GM18498 (cell line): Measurements from ENCODE around the gene YJEFN3.

Experiments
- ATAC-seq: cut with Tn5 transposase; IDR thresholded peaks from one replicate; pipeline ENCODE4 v1.9.1; 2021; ENCODE audit warnings: mild to moderate bottlenecking, moderate library complexity; ENCODE audit not compliant: unreplicated experiment

The YJEFN3 gene

DNA sequence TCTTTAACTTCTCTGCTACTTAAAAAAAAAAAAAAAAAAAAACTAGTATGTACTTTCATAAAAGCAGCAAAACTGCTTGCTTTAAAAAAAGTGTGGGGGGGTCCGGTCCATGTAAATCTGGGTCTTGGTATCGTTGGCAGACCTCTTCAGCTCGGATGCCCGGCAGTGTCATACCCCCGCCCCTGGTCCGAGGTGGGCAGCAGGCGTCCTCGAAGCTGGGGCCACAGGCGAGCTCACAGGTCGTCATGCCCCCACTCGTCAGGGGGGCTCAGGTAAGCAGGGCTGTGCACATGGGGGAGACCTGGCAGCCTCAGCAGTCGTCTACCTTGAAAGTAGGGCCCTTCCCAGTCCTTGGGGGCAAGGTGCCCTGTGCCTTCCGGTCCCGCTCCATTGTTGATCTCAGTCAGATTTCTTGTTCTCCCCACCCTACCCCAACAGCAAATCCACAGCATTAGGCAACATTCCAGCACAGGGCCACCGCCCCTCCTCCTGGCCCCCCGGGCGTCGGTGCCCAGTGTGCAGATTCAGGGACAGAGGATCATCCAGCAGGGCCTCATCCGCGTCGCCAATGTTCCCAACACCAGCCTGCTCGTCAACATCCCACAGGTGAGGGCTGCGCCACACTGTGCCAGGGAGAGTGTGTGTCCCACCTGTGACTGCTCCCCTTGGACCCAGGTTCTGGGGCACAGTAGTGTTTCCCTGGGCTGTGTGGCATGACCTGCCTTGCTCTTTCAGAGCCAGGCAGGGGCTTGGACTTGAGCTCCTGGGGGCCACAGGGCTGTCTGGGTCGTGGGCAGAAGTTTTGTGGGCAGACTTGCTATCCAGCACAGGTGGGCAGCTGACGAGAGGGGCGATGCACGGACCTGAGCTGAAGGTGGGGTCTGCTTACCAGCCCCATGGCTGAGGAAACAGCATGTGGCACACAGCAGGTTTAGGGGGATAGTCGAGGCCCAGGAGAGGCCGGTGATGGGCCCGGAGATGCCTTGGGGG is 32.8 kb upstream of the YJEFN3 start:
- no peak for ATAC-seq

DNA sequence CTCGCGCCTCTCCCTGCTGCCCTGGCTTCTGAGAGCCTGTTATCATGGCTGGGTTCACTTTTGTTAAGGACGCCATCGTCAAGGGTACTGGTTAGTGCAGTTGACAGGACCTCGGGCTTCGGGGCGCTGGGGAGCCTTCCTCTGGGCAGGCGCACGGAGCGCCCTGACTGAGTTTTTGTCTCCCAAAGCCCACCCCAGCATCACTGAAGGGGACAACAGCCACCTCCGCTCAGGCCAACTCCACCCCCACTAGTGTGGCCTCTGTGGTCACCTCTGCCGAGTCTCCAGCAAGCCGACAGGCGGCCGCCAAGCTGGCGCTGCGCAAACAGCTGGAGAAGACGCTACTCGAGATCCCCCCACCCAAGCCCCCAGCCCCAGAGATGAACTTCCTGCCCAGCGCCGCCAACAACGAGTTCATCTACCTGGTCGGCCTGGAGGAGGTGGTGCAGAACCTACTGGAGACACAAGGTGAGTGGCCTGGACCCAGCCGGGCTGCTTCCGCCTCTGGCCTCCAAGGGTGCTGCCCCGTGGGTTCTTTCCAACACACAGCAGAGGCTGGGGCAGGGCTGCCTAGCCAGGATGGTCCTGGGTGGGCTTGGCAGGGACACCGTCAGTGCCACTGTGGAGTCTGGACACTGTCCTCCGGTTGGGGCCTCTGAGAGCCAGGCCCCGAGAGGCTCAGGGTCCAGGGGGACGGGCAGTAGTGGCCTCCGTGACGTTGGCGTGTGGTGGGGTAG is 30.3 kb upstream of the YJEFN3 start:
- no peak for ATAC-seq

DNA sequence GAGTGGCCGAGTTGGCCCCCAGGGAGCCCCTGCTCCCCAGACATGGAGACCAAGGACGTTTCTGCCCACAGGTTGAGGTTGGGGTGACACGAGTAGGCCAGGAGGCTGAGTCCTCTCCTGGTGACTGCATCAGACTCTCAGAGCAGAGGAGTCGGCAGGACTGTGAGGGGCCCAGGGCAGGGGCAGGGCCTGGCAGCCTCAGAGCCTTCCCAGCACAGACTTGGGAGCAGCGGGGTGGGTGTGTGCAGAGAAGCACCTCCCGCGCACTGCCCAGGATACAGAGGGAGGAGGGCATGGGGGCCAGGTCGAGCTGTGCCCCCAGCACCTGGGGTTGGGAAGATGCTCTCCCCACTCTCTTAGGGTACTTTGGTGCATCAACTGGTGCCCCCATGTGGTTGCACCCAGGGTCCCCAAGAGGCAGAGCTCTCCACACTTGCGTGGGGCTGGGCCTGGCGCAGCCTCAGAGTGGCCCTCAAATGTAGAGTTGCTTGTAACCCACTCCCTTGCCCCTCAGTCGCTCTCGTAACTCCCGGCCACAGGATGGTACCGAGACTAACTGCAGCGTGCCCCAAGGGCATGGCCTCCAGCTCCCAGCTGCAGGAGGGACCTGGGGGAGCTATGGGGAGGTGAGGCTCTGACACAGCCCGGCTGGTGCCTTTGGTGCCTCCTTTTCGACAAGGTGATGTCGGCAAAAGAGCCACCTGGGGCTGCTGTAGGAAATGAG is 29.3 kb upstream of the YJEFN3 start:
- no peak for ATAC-seq

DNA sequence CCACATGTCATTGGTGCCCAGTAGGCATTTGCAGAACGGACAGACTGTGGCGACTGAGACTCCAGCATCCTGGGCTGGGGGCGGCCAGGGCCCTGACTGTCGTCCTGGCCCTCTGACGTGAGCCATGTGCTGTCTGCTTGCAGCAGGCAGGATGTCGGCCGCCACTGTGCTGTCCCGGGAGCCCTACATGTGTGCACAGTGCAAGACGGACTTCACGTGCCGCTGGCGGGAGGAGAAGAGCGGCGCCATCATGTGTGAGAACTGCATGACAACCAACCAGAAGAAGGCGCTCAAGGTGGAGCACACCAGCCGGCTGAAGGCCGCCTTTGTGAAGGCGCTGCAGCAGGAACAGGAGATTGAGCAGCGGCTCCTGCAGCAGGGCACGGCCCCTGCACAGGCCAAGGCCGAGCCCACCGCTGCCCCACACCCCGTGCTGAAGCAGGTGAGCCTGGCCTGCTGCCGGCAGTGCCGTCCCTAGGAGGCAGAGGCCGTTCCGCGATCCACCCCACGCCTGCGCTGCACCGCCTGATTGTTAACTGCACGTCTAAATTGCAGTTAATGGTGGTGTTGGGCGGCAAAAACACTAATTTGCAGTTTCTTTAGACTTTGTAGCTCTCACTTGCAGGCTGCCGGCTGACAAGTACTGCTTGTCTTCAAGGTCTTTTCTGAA is 27.6 kb upstream of the YJEFN3 start:
- no peak for ATAC-seq

DNA sequence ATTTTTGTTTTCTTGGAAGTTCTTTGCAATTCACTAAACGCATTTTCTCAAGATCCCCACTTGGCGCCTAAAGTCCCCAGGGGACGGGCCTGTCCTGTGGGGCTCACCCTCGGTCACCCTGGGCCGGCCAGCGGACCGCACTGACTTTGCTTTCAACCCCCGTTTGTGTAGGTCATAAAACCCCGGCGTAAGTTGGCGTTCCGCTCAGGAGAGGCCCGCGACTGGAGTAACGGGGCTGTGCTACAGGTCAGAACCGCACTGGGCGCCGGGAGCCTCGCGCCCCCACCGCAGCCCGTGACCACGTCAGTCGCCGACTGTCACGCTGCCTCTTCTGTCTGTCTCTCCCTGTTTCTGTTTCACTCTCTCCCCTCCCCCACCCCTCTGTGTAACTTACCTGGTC is 26.9 kb upstream of the YJEFN3 start:
- ATAC-seq = no peak

DNA sequence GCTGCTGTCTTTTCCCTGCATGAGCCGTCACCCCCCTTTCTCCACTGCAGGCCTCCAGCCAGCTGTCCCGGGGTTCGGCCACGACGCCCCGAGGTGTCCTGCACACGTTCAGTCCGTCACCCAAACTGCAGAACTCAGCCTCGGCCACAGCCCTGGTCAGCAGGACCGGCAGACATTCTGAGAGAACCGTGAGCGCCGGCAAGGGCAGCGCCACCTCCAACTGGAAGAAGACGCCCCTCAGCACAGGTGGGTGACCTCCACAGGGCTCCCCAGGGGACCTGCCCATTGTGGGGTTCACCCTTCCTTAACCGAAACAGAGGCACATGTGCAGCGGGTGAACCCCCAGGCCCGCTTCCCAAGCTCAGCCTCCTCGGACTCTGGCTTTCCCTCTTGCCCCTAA is 26.4 kb upstream of the YJEFN3 start:
- ATAC-seq = no peak

DNA sequence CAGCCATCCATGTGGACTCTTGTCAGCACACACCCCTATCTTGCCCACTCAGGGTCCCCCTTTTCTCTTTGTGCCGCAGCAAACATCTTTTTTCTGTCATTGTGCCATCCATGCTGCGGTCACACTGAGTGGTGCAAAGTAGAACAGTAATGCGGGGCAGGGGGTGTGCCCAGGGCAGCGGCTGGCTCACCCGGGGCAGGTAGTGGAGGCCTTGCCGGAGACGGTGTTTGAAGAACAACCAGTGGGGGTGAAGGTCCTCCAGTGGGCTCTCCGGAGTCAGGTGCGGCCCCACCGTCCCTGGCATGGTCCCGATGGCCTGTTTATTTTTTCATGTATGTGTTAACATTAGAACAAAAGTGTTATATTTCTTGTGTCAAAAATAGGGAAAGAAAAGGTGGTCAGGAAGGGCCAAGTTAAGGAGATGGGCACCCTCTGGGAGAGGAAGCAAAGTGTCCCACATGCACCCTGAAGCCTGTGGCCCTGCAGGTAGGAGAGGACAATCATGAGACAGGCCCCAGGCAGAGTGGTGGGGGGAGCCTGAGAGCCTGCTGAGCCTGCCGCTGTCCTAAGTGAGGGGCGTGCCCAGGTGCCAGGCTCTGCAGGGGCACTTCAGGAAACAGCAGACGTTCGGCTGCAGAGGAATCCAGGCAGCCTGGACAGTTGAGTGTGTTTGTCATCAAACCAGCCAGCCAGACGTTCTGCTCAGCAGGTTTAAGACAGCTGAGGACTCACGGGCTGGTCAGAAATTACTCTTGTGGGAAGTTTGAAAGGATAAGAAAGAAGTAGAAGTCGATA is 25.7 kb upstream of the YJEFN3 start:
- ATAC-seq = no peak

DNA sequence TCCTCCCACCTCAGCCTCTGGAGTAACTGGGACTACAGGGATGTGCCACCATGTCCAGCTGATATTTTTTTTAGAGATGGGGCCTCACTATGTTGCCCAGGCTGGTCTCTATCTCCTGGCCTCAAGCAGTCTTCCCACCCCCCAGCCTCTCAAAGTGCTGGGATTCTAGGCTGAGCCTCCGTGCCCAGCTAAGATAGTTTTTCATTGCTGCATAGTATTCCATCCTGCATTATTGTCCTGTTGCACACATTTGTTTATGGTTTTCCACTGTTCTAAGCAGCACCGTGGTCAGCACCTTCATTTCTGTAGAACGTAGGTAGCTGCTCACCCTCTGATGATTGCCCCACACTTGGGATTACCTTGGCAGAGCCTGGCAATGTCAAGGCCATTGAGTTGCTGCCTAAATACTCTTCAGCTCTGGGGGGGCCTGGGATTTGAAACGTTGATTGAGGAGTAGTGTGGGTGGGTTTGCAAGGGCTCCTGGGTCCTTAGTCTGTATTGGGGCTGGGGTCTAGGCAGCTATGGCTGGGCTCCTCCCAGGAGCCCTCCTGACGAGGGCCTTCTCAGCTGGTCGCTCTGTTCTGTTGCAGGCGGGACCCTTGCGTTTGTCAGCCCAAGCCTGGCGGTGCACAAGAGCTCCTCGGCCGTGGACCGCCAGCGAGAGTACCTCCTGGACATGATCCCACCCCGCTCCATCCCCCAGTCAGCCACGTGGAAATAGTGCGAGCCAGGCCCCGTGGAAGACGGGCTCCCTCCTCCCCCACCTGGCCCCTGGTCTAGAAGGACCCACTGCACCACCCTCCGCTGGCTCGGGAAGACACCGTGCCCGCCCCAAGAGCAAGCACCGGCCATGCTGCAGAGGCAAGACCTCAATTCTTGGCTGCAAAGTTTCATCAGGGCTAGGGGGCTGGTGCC is 23.7 kb upstream of the YJEFN3 start:
- no peak for ATAC-seq

DNA sequence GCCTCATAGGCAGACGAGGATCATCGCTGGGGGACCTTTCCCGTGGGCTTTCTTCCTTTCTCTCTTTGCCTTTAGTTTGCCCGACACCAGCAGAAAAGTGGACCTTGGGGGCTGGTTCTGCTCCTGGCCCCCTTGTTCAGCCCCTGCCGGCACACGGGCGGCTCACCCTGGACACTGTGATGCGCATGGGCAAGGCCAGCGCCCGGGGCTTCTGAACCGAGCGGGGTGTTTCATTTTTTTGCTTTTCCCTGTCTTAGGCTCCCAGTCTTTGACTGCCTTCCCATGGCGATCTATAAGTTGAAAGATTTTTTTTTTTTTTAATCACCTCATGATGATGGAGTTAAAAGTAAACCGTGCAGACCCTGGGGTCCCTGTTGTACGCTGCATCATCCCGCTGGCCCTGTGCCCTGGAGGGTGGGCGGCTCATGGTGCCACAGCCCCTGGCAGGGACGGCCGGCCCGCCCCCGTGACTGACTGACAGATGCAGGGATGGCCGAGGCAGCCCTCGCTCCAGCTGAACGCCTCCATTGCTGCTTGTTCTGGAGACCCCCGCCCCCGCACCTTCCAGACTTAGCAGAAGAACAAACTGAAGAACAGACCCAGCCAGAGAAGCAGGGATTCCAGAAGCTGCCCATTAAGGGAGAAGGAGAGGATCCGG is 22.9 kb upstream of the YJEFN3 start:
- ATAC-seq = no peak

DNA sequence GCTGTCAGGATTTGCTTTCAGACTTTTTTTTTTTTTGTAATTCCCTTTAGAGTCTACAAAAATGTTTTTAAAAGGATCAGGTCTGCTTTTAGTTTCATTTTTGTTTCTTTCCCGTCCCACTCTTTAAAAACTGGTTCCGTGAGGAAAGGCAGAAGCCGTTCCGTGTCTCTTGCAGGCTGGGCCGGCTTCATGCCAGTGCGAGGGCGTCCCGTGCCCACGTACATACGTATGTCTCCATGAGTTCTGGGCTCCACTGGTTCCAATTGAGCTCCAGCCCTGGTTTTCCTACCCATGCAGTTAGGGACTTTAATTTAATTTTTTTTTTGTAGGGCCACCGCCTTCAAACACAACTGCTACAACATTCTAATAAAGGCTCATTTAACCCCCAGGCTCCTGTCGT is 22.1 kb upstream of the YJEFN3 start:
- ATAC-seq = no peak

DNA sequence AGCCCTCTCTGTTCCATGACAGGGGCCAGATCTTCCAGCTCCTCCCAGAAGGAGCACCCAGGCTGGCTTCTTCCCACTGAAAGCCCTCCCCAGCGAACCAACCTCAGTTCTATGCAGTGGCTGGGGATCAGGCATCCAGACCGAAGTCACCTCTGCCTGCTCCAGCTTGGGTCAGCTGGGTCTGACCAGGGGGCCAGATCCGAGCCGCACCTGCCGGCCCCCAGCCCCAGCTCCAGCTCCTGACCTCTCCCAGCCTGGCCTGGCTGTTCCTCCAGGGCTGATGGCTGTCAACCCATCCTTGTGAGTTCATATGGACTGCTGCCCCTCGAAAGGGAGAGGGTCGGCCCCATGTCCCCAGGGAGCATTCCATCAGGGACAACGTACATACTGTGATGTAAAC is 21.4 kb upstream of the YJEFN3 start:
- no peak for ATAC-seq

DNA sequence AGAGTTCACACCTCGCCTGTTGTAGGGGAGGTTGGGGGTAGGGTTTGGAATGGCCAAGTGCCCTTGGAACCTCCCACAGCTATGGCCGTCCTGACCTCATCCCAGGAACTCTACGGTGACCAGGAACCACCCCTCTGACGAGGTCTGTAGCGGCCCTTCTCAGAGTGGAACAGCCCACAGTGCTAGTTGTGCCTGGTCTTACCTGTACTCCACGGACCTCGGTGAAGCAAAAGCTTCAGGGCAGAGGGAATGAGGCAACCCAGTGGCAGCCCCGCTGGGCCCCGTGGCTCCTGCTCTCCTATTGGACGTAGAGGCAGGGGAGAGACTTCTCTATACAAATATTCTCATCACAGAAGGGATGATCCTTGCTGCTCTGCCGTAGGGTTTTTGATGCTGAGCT is 20.5 kb upstream of the YJEFN3 start:
- no peak for ATAC-seq

DNA sequence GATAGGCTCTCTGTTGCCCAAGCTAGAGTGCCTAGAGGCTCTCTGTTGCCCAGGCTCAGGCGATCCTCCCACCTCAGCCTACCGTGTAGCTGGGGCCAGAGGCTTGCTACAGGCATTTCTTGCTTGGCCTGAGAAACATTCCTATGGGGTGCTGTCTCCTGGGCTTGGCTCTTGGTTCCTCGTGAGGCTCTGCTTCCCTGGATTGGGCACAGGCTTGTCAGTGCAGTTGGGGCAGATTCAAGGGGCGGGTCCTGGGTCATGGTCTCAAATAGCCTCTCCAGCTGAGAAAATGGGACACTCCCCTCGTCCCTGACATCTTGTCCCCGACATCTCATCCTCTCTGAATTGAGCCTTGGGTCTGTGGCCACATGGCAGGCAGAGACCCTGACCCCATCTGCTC is 18.3 kb upstream of the YJEFN3 start:
- ATAC-seq = no peak

DNA sequence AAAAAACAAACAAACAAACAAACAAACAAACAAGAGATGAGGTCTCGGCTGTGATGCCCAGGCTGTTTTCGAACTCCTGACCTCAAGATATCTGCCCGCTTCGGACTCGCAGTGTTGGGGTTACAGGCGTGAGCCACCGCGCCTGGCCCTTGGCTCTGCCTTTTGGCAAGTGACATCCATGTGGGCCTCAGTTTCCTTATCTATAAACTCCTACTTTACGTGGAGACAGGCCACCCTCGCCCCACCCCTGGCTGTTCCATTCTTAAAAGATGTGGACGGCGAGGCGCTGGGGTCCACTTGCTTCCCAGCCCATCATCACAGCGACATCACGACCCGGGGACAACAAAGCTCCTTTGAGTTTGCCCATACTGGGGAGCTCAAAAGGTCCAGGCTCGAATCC is 15.0 kb upstream of the YJEFN3 start:
- ATAC-seq = no peak

DNA sequence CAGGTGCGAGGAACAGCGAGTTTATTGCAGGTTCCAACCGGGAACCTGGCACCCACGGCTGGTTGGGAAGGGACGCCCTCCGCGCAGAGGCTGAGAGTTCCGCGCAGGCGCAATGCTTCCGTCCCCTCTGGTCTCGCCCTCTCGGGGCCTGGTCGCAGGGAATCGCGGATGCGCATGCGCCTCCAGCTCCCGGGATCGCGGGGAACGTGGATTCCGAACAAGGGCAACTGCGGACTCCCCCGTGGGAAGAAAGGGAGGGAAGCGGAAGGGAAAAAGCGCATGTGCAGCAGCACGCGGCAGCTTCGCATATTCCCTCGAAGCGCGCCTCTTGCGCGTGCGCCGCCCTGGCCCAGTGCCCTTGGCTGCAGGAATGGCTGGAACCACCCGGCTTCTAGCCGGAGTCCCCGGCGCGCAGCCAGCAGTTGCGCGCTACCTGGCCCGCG is 14.5 kb upstream of the YJEFN3 start:
- no peak for ATAC-seq

DNA sequence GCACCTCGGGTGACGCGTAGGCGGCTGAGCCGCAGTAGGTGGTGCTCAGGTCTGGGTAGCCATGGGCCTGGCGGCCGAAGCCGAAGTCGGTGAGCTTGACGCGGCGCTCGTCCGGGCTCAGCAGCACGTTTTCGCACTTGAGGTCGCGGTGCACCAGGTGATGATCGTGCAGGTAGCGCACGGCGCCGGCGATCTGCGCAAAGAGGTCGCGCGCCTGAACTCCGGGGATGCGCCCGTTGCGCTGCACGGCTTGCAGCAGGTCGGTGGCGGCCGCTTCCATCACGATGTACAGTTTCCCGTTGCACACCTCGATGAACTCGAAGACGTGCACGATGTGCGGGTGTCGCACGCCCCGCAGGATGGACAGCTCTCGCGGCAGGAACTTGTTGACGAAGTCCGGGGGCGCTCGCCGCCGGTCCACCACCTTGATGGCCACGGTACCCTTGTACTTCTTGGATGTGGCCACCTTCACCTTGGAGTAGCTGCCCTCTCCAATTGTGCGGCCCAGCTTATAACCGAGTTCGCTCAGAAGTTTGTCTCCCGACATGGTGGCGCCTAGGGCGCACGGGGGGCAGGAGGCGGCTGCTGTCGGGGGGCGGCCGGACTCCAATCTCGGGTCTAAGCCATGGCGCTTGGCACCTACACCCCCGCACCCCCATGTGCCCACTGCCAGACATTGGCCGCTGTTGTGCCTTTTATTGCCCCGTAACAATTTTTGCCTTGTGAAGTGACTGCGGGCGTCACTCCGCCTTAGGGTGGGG is 13.7 kb upstream of the YJEFN3 start, which contains the start of gene TSSK6:
TSS of gene TSSK6 (minus strand) at position 668 of the 761 bp plus-strand sequence. CDS start at position 547, 121 bp downstream.
- no peak for ATAC-seq

DNA sequence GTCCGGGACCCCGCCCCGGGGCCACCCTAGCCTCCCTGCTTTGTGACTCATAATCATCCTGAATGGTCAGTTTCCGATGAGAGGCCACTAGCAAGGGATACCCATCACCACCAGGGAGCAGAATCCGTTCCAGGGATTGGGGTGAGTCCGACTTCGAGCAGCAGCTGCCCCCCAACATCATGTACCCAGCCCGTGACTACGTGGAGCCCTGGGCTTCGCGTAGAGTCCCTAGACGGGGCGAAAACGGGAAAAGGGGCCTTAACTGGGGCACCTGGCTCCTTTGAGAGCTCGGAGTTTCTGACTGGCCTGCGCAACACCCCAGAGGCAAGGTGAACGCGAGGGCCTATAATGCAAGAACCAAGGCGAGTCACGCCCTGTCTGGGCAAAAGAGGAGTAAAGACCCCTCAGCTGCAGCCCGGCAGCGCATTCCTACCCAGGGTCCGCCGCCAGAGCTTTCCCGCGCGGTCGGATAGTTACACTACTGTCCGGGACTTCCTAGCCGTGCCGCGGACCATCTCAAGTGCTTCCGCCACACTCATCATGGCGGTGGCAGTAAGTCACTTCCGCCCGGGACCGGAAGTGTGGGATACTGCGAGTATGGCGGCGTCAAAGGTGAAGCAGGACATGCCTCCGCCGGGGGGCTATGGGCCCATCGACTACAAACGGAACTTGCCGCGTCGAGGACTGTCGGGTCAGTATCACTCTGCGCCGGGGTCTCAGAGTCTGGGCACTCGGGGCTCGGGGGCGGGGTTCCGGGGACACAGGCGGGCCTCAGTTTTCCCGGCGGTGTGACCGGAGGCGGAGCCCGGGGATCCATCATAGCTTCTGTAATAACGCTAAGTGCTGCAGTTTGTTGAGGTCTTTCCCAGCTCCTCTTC is 12.8 kb upstream of the YJEFN3 start, which contains the start of gene NDUFA13:
TSS of gene NDUFA13 (plus strand) at position 584 of the 878 bp plus-strand sequence. CDS start at position 598, 14 bp downstream.
- ATAC-seq = peak; percentile 88
